ENCODE data around the gene MTHFD2.
"Not testable (repeated sequence)": the region's sequence is repeated elsewhere in the genome, so short reads cannot be mapped to it uniquely, and the experiment has no call there.

MTHFD2 gene

DNA sequence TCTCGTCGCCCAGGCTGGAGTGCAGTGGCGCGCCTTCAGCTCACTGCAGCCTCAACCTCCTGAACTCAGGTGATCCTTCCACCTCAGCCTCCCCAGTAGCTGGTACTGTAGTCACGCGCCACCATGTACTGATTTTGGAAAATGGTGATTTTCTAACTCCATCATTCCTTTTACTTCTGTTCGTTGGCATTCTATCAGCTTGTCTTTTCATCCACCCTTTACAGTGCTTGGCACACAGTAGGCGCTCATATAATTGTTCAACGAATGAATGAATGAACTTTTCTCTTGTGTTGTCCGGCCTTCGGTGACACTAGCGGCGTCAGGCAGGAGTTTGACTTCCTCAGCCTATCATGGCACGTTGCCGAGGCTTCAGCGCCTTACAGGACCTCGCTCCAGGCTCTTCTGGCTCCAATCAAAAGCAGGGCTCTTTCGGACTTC, 373 bp upstream of the MTHFD2 start:
- no peak for DNase-seq

DNA sequence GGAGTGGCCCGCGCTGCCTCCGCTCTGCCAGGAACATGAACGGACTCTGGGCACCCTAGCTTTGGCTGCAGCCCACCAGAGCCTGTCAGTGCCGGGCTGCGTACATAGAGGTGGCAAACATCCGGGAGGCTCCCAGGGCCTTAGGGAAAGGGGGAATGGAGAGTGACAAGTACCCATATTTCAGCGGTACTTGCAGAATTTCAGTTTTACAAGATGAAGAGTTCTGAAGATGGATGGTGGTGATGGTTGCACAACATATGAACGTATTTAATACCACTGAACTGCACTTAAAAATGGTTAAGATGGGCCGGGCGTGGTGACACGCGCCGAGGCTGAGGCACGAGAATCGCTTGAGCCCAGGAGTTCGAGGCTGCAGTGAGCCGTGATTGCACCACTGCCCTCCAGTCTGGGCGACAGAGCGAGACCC, 873 bp downstream of the MTHFD2 start:
- no peak for DNase-seq

DNA sequence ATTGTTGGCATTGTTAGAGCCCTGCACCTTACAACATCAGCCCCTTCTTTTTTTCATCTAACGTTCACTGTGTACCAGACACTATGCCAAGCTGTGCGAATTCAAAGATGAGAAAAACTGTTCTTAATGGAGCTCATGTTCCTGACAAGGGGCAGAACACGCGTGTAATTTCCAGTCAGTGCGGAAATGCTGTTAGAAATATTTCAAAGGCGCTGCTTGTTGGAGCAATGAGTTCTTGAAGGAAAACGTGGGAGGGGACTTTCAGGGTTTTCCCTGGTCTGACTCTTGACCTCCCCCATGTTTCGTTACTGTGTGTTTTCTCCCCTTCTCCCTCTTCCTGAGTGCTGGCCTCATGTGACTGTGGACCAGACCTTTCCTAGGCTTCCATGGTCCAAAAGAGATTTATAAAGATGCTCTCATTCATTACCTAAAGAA, 1.5 kb downstream of the MTHFD2 start:
- DNase-seq: no peak

DNA sequence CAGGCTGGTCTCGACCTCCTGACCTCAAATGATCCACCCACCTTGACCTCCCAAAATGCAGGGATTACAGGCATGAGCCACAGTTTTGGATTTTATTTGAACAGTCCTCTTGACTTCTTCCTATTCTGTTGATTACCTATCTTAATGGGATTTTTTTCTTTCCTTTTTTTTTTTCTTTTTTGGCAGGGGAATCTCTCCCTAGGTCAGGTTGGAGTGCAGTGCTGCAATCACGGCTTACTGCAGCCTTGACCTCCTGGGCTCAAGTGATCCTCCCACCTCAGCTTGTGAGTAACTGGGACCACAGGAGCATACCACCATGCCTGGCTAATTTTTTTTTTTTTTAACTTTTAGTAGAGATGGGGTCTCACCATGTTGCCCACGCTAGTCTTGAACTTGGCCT, 2.8 kb downstream of the MTHFD2 start:
- no peak for DNase-seq

DNA sequence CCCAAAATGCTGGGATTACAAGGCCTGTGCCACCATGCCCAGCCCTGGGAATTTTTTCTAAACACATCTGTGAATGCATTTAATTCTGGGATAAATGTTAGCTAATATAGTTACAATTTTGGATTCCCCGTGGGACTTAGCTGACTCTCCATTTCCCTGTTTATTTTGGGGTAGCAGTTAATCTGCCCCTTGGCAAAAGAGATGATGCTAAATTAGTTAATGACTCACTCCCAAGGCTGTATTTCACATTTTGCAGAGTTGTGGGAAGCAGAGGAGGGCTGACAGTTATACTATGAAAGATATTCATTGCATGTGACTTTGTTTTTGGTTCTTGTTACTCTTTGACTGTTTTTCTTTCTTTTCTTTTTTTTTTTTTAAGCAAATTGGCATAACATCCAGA, 3.2 kb downstream of the MTHFD2 start:
- no peak for DNase-seq

DNA sequence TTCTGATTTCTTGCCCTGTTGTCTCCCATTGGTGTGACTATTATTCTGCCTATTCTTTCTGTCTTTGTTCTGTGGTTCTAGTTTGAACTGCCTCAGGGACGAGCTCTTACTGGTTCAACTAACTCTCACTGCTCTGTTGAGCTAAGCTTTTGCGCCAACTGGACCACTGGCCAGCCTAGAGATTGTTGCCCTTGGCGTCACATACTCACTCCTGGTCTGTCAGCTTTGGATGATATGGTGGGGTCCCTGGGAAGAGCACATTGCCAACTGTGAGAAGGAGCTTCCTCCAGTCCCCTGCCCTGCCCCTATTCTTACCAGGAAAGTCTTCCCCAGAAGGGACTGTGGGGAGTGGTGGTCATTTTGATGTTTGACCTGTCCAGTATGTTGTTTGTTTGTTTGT, 6.0 kb downstream of the MTHFD2 start:
- no peak for DNase-seq

DNA sequence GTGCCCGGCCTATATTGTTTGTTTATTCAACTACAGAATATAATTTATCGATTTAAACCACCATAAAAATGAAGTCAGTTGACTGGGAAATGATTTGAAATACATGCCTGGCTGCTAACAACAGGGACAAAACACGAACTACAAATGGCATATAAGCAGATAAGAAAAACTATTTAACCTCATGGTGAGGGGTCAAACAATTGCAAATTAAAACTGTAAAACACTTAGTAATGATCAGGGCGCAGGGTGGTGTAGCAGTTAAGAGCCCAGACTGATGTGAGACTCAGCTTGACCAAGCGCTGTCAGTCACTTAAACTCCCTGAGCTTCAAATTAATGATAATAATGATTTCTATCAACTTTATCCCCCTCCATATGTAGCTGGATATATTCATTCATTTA, 6.7 kb downstream of the MTHFD2 start:
- DNase-seq: no peak

DNA sequence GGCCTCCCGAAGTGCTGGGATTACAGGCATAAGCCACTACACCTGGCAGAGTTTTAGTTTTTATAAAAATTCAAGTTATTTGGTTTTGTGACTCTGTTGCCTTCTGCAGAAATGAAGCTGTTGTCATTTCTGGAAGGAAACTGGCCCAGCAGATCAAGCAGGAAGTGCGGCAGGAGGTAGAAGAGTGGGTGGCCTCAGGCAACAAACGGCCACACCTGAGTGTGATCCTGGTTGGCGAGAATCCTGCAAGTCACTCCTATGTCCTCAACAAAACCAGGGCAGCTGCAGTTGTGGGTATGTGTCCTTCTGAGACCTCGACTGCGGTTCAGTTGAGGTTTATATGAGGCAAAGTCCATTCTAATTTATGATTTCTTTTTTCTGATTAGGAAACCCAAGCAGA, 7.2 kb downstream of the MTHFD2 start:
- no peak for DNase-seq

DNA sequence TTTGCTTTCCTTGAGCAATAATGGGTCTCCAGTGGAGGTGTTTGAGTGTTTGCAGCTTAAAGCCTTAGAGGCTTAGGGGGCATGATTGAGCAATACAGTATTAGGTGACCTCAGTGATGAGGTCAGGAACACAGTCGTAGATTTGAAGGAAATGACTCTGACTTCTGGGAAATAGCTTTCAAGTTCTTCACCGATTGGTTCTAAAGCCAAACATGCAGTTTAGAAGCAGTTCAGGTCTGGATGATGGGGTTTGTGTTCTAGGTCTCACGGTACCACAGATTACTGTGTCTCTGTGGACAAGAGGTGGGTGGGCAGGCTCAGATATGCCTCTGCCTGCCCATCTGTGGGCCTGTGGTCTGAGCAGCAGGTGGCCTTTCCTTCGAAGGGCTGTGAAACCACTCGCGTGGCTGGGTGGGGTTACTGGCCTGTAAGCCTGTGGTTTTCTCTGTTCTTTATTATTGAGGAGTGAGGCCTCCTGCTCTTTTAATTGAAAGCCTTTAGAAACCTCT, 7.8 kb downstream of the MTHFD2 start:
- no peak for DNase-seq

DNA sequence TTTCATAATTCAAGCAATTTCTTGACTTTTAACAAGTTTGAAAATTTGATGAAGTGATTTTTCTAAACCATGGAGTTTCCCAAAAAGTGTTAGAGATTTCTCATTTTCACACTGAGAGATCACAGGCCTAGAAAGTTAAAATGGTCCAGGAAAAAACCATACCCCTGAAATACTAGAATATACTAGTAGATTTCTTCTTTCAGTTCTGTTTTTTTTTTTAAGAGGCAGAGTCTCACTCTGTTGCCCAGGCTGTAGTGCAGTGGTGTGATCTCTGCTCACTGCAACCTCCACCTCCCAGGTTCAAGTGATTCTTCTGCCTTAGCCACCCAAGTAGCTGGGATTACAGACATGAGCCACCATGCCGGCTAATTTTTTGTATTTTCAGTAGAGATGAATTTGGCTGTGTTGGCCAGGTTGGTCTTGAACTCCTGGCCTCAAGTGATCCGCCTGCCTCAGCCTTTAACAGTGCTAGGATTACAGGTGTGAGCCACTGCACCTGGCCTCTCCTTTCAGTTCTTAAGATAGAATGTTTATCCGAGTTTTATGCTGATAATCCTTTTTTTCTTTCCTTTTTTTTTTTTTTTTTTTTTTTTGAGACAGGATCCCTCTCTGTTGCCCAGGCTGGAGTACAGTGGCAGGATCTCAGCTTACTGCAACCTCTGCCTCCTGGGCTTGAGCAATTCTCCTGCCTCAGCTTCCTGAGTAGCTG, 14.4 kb downstream of the MTHFD2 start:
- no peak for DNase-seq

DNA sequence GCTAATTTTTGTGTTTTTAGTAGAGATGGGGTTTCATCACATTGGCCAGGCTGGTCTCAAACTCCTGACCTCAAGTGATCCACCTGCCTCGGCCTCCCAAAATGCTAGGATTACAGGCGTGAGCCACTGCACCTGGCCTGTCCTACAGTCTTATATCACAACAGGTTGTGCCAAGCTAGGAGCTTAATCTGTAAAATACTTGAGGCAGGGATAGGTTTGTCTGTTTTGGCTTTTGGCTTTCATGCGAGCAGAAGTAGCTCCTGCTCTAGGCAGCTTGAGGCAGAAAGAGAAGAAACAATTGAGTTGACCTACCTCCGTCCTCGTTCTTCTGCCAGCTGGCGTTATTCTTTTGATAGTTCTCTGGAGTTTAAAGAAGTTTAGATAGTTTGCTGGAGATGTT, 17.4 kb downstream of the MTHFD2 start:
- DNase-seq: not testable (repeated sequence)

DNA sequence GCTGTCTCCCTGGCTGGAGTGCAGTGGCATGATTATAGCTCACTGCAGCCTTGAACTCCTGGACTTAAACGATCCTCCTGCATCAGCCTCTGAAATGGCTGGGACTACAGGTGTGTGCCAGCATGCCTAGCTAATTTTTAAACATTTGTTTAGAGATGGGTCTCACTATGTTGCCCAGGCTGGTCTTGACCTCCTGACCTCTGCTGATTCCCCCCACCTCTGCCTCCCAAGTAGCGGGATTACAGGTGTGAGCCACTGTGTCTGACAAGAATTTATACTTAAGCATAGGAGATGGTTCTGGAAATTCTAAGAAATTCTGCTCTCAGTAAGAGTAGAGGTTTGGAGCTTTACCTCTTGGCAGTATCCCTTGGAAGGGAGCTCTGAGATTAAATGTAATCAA, 18.2 kb downstream of the MTHFD2 start:
- no peak for DNase-seq

DNA sequence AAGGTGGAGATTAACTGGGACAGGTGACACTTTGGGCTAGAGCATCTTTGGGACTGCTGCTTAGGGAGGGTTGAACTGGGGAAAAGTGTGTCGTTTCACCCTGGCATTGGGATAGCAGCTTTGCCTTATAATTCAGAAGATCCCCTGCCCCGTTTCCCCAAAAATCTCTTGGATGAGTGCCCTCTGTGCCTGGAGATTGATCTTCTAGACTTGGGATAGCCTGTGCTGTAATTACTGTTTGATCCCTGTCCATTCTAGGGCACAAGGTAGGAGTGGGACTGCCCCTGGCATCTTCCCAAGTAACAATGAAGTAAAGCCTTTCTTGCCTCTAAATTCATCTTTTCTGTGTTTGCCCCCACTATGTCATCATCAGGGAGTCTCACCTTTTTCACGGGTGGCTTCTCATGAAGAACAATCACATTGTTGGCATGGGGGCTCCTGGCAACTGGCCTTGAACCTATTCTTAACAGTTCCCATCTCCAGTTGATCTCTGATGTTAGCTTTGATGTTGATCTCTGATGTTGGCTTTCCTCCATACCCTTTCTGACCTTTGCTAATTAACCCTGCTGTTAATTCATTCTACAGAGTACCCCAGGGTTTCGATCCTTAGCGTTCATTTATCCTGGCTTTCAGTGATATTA, 21.6 kb downstream of the MTHFD2 start:
- no peak for DNase-seq

DNA sequence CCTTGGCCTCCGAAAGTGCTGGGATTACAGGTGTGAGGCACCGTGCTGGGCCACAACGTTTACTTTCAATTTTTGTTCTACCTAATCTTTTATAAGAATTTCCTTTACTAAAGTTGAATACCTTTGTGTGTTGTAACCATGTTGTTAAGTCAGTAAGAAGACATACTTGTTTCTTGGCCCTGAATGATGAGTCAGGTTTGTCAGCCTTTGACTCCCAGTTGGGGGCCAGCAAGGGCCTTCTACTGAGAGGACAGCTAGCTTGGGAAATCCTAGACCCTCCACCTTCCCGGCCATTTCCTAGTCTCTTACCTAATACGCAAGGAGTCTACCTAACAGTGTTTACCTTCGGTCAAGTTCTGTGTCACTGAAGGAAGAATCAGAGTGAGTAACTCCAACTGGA, 22.7 kb downstream of the MTHFD2 start:
- no peak for DNase-seq

DNA sequence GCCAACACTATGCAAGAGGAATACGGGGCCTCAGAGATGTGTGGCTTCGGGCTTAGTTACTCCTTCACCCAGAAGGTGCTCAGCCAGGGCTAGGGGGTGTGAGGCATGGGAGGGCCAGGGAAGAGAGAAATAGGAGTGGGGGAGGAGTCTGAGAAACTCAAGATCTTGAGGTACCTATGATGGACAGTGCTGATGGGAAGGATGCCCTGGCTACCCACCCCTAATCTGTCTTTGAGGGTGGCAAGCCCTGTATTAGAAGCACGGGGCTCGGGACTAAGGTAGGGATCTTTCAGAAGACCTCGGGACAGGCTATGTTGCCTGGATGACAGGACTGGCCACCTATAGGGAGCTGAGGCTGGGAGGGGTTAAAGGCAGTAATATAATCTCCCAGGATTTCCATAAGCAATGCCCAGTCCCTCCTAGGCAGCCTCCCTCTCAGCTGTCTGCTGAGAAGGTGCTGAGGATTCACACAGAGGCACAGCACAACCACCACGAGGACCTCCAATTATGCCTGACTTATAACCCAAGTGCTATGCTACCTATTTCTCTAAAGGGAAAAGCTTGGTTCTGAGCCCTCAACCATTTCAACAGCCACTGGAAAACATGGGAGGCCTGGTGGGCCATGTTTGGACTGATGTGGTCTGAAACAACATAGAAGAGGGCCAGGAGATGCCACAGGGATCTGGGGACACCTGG, 23.3 kb downstream of the MTHFD2 start:
- no peak for DNase-seq

DNA sequence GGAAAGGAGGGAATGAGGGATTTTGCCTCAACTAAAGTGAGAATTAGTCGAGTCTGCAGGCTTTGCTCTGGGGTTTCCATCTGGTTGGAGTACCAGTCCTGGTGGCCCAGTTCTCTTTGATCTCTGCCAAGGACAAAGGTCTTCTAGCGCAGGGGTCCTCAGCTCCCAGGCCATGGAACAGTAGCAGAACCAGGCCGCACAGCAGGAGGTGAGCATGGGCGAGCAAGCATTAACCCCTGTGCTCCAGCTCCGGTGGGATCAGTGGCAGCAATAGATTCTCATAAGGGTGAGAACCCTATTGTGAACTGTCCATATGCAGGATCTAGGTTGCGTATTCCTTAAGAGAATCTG, 23.9 kb downstream of the MTHFD2 start:
- DNase-seq: no peak

DNA sequence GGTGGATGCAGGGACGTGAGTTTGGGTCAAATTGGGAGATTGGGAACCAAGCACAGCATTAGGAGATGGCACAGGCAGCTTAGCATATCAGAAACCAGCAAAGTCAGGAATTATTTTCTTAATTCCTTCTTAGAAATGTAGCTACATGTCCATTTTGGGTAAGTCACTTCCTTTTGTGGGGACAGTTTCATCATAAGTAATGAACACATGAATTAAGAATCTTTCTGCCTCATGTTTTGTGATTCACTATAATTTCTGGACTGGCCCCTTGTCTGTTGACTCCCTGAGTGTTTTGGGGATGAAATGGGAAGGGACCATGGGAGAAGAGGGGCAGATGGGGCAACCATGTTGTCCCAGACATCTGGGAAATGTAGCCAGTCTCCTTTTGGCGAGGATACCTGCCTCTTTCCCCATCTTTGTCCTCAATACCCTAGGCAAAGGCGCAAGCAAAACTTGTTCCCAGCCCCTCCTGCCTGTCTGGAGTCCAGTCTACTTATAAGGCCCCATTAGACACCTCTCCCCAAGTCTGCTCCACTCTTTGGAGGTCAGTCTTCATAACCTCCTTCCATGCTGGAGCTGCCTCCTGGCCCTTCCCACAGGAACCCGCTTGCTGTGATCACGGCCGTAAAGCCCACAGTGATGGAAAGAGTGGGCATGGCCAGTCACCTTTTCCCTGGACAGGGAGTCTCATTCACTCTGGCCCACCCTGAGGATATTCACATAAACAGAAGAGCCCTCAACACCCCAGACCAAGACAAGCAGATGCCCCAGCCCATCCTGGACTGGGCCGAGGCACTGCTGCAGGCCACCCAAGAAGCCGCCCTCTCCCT, 25.7 kb downstream of the MTHFD2 start:
- no peak for DNase-seq

DNA sequence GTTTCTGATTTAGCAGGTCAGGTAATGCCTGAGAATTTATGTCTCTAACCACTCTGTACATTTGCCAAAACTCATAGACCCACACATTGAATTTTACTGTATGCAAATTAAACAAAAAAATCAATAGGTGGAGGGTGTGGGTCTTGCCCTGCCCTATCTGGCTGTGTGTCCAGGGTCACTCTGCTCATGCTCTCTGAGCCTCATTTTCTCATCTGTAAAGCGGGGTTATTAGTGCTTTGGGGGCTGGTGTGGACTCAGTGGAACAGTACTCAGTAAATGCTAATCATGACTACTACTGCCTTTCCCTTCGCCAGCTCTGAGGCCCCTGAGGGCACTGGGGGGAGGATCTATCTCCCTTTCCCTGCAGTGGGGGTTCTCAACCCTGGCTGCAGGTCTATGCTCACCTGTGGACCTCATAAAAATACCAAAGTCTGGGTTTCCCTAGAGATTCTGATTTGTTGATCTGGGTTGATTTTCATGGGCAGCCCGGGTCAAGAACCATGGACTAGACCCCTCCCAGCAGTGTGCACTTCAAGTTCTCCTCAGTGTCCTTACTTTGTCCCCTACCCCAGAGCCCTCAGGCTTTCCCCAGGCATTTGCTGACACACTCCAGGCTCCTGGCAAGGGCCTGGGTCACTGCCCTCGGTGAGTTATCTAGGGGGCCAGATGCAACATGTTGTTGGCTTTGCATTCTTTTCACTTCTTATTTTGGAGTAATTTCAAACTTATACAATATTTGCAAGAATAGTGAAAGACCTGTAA, 27.5 kb downstream of the MTHFD2 start:
- no peak for DNase-seq

DNA sequence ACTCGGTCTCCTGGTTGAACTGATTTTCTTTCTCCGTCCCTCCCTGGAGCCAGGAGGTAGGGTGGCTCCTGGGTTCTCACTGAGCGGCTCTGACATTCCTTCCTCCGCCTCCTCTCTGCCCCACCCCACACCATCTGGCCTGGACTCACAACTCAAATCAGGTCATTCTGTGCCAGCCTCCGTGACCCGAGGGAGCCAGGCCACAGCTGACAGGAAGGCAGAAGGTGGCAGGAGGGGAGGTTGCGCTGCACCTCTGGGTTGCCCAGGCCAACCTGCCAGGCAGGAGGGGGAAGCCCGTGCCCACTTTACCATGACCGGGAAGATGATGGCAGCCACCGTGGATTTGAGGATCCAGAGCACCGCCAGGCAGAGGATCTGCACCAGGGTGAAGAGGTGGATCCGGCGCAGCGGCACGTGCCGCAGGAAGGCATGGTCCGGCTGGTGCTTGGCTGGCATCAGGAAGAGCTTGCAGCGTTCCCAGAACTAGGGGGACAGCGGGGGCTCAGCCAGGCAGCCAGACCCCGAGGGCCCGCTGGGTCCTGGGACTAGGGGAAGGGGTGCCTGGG, 28.3 kb downstream of the MTHFD2 start:
- no peak for DNase-seq

DNA sequence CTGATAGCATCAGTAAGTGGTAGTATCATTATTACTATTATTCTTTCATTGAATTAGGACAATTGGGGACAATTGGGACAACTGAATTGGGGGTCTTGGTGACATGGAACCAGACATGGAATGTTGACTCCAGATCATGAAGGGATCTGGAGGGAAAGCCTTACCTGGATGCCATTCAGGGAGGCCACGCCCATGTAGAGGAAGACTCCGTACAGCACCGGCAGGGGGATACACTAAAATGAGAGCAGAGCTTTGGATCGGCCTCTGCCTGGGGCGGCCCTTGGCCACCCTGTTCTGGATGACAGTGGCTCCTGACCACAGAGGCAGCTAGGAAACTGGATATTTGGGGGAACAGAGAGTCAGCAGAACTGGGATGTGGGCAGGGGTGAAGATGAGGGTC, 29.2 kb downstream of the MTHFD2 start:
- DNase-seq: no peak

DNA sequence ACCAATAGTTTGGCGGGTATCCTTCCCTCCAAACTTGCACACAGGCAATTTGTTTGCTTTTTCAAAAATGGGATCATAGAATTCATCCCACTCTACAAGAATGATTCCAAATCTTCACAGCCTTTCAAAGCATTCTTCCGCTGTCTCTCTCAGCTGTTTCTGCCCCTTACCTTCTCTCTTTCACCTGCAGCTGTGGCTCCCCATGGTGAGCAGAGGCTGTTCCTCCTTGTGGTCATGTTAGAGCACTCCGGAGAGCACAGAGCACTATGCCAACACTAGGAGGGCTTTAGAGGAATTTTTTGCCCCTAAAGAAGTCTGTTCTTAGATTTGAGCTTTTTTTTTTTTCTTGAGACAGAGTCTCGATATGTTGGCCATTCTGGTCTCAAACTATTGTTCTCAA, 30.4 kb downstream of the MTHFD2 start:
- no peak for DNase-seq

DNA sequence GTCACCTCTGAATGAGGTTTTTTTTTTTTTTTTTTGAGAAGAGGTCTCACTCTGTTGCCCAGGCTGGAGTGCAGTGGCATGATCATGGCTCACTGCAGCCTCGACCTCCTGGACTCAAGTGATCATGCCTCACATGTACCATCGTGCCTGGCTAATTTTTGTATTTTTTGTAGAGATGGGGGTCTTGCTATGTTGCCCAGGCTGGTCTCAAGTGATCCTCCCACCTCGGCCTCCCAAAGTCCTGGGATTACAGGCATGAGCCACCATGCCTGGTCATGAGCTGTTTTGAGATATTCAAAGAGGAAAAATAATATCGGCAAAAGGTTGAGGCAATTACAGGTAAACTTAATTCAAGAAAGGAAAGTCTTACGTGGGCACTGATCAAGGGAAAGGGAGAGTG, 31.4 kb downstream of the MTHFD2 start:
- DNase-seq: not testable (repeated sequence)
